GM21528 (cell line): ENCODE data around the gene IGF1R.
"Not testable (repeated sequence)": the region's sequence is repeated elsewhere in the genome, so short reads cannot be mapped to it uniquely, and the experiment has no call there.

Experiments
- ATAC-seq: cut with Tn5 transposase; IDR thresholded peaks from one replicate; pipeline ENCODE4 v1.9.1; 2021; ENCODE audit warnings: mild to moderate bottlenecking, moderate library complexity; ENCODE audit not compliant: unreplicated experiment, low FRiP score

IGF1R gene

DNA sequence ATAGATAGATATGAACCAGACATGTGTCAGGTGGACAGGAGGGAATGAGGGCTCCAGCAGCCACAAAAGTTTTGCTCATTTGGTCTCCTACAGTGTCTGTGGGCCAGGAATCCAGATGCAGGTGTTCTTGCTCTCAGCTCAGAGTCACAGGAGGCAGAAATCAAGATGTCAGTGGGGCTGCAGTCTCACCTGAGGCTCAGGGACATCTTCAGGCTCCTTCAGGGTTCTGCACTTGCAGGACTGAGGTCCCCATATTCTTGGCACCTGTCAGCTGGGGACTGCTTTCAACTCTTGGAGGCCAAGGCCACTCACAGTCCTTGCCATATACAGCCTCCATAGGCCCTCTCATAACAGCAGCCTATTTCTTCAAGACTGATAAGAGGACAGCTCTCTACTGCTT, 301.9 kb downstream of the IGF1R start:
- no peak for ATAC-seq

DNA sequence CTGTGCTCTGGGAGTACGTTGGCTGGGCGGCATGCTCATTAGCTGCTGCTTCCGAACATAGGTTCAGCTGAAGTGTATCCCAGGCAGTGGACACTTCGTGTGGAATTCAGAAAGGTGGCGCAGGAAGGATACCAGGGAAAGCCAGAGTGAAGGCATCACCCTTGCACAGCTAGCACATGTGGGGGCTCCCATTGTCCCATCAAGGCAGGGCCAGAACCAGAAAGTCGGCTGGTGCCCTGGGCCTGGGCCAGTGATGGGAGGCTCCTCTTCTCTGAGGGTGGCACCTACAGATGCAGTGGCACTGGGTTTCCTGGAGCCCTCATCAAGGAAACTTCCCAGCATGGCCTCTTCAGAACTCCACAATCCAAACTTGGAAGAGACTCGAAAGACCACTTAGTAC, 302.7 kb downstream of the IGF1R start:
- ATAC-seq: no peak

DNA sequence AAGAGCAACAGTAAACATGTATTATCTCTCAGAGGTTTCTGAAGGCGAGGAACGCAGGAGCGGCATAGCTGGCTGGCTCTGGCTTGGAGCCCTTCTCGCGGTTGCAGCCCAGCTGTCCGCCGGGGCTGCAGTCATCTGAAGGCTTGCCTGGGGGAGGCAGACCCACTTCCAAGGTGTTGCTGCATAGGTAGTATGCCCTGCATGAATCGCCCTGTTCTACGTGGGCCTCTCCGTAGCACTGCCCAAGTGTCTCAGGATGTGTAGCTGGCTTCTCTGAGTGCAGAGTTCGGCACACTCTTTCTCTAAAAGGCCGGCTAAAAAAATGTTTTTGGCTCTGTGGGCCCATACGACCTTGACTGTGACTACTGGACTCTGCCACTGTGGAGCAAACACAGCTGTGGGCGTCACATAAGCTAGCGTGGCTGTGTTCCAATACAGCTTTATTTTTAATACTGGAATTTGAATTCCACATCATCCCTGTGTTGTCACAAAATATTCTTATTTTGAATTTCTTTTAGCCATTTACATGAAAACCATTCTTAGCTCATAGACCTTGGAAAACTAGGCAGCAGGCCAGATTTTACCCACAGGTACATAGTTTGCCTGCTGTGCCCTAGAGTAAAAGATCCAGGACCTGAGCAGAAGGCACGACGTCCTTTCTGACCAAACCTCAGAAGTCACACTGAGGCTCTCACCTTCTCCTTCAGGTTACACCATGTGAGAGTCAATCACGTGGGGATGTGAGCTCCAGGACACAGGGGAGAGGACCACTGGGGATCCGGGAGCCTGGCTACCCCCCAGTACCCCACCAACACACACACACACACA, 303.4 kb downstream of the IGF1R start:
- no peak for ATAC-seq

GRCh38 chr15:98952381-98952803, 304.1 kb downstream of the IGF1R start:
- ATAC-seq: peak; percentile 97

DNA sequence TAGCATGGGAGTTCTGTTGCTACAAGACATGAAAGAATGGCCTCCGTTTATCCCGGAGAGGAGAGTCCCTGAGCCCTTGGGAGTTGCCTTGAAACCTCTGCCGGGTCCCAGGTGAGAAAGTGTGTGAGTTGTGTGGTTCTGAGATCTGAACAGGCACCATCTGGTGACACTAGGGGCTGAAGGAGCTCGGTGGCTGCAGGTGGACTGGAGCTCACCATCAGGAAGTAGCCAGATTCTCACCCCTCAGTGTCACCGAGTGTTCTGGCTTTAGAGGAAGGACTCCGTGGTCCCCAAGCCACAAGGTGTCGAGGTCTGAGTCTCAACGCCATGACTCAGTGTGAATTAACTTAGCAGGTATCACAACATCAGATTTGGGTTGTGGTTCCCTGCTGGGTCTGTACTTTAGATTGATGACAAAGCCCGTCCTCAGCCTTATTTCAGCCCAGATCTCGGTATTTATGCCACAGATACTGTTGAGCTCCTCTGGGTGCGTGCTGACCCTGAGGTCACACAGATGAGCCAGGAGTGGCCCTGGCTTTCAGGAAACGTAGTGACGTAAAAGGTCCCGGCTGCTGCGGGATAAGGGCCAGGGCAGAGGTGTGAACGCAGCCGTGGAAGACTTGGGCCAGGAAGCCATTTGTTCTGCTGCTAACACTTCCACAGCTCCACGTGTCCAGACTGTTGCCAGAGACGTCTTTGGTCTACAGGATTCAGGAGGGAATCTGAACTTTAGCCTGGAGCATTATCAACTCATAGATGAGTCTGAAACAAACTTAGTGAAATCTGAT, 304.9 kb downstream of the IGF1R start:
- ATAC-seq: no peak

- no peak for ATAC-seq
These were observed 305.6 kb downstream of the IGF1R start for GRCh38 chr15:98953968-98954367.

- ATAC-seq: no peak
These were observed 306.1 kb downstream of the IGF1R start for GRCh38 chr15:98954411-98954810.

GRCh38 chr15:98955331-98955730, 307.0 kb downstream of the IGF1R start:
- ATAC-seq: no peak

DNA sequence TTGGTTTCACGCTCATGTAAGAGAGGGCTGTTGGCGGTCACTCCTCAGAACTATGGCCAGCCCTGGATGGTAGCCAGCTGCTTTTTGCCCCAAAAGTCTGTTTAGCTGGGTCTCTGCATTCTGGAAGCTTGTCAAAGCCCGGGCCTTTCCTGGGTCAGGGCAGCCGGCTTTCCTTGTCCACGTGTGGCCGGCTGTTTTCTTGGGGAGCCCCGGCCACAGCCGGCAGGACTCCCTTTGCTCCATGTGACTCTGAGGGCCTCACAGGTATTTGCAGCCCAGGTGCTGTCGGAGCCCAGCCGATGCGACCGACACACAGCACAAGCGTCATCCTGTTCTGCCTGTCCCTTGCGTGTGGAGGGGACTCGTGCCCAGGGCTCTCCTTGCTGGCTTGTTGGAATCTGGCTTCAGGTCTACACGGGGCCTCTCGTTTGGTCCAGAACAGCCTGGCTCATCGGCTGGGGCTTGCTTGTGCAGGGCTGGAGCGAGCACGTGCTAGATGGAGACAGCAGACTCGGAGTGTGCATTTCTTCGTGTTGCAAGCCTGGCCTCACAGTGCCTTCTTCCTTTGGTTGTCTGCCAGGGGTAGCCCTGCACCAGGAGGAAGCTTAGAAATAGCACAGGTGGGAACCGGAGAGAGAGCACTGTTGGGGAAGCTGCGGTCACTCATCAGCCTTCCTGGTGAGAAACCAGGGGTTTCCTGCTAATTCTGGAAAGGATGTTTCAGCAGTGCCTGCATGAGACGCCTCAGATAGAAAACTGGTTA, 307.8 kb downstream of the IGF1R start:
- no peak for ATAC-seq

DNA sequence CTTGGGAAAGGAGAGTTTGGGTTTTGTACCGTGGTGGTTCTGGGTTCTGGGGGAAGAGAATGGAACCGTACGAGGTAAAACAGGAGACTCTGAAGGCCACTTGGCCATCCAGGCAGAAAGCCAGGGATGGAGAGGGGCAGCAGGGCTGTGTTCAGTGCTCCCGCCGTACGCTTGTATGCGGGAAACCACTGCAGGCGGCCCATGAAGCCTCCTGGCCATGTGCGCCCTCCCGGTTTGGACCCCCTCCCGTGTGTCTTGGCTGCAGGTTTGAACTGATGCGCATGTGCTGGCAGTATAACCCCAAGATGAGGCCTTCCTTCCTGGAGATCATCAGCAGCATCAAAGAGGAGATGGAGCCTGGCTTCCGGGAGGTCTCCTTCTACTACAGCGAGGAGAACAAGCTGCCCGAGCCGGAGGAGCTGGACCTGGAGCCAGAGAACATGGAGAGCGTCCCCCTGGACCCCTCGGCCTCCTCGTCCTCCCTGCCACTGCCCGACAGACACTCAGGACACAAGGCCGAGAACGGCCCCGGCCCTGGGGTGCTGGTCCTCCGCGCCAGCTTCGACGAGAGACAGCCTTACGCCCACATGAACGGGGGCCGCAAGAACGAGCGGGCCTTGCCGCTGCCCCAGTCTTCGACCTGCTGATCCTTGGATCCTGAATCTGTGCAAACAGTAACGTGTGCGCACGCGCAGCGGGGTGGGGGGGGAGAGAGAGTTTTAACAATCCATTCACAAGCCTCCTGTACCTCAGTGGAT, 308.6 kb downstream of the IGF1R start:
- no peak for ATAC-seq

GRCh38 chr15:98957655-98958054, 309.3 kb downstream of the IGF1R start:
- no peak for ATAC-seq

GRCh38 chr15:98958076-98958475, 309.7 kb downstream of the IGF1R start:
- ATAC-seq: no peak

- ATAC-seq: no peak
These were observed 310.7 kb downstream of the IGF1R start for GRCh38 chr15:98958918-98959639.

- ATAC-seq: no peak
These were observed 311.3 kb downstream of the IGF1R start for GRCh38 chr15:98959640-98960007.

DNA sequence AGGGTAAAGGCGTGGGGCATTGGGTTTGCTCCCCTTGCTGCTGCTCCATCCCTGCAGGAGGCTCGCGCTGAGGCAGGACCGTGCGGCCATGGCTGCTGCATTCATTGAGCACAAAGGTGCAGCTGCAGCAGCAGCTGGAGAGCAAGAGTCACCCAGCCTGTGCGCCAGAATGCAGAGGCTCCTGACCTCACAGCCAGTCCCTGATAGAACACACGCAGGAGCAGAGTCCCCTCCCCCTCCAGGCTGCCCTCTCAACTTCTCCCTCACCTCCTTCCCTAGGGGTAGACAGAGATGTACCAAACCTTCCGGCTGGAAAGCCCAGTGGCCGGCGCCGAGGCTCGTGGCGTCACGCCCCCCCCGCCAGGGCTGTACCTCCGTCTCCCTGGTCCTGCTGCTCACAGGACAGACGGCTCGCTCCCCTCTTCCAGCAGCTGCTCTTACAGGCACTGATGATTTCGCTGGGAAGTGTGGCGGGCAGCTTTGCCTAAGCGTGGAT, 312.3 kb downstream of the IGF1R start:
- ATAC-seq: no peak

GRCh38 chr15:98963444-98963843, 315.1 kb downstream of the IGF1R start:
- ATAC-seq: no peak

- no peak for ATAC-seq
These were observed 316.3 kb downstream of the IGF1R start for GRCh38 chr15:98964466-98965133.

- not testable (repeated sequence) for ATAC-seq
These were observed 316.8 kb downstream of the IGF1R start for GRCh38 chr15:98965134-98965491.

DNA sequence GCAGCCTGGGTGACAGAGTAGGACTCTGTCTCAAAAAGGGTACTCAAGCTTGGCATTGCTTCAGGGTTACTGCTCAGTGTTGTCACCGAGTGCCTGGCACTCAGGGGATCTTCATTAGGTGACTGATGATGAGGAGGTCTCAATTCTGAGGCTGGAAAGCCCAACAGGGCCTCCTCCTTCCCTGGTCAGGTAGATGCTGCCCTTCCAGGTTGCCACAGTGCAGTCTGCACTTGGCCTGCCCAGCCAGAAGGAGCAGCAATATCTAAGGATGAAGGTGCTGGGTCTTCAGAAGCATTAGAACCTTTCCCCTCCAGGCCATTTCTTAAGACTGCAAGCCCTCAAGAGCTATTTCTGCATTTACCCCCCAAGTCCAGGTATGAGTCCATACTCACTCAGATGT, 317.3 kb downstream of the IGF1R start:
- no peak for ATAC-seq
